ENCODE results near the gene U2SURP.

U2SURP gene

DNA sequence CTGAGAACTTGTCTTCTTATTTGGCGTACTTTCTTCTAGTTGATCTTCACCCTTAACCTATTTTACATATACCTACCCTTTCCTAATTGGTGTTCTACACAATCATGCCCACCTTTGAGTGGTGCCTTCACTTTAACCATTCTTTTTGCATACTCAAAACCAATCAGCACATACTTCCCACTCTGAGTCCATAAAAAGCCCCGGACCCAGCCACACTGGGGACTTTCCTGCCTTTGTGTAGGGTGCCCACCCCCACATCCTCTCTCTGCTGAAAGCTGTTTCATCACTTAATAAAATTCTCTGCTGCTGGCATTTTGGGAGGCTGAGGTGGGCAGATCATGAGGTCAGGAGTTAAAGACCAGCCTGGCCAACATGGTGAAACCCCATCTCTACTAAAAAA, 102.3 kb downstream of the U2SURP start:
- DNase-seq, result no peak

DNA sequence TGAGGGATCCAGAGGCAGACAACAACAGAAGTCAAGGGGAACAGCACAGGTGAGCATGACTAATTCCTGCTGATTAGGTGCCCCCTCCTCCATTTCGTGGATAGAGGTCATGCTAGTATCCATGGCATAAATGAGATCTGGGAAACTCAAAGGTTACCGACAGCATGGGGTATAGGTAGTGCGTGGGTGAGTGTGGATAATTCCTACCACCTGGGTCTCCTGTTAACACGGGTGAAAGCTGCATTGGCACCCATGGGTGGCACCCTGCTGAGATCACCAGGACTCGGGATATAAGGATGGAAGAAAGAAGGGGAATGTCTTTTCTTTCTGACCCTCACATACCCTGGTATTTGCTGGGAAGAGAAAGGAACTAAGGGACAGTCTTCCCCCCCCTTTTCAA, 103.8 kb downstream of the U2SURP start:
- DNase-seq, result no peak

DNA sequence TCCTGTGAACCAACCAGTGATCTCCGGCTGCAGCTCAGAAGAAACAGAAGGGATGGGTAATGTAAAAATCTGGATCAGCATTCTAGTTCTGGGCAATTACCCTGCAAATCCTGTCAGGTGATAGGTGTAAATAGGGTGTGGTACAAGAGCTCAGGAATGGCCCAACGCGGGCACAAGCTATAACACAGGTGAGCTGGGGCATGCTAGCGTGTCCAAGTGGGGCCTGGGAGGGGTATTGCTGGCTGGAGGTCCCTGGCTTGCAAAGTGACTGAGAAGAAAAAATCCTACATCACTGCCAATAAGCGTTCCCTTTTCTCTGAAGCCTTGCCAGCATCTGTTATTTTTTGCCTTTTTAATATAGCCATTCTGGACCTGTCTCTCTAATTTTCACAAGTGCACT, 108.5 kb downstream of the U2SURP start:
- no peak for DNase-seq
